Type B pancreatic cell (in vitro differentiated cells): ENCODE measurements around the gene FBXO48. TPM values are rescaled to one million over a fixed set of nuclear protein-coding genes. Genes with fewer than 3 reads are reported as not detected.

Source experiments
- DNase-seq: peaks from one replicate; pipeline ENCODE4 v3.0.0; 2021; ENCODE audit warnings: mixed read lengths; ENCODE audit not compliant: unreplicated experiment; ENCODE audit errors: extremely low spot score
- H3K27ac Mint-ChIP-seq: 2 replicates; pipeline ENCODE4 v1.8.0; 2021; ENCODE audit warnings: mild to moderate bottlenecking, mixed read lengths
- H3K27me3 Mint-ChIP-seq: 2 replicates; pipeline ENCODE4 v1.8.0; 2021; ENCODE audit warnings: mixed read lengths
- H3K36me3 Mint-ChIP-seq: 2 replicates; pipeline ENCODE4 v1.8.0; 2021; ENCODE audit warnings: mixed read lengths
- H3K4me1 Mint-ChIP-seq: one replicate; pipeline ENCODE4 v1.8.0; 2021; ENCODE audit warnings: mixed read lengths; ENCODE audit not compliant: unreplicated experiment
- H3K4me3 Mint-ChIP-seq: 2 replicates; pipeline ENCODE4 v1.8.0; 2021; ENCODE audit warnings: mild to moderate bottlenecking, mixed read lengths
- H3K9me3 Mint-ChIP-seq: 2 replicates; pipeline ENCODE4 v1.8.0; 2021; ENCODE audit warnings: mixed read lengths
- CTCF ChIP-seq: fragments of 200-600 bp; sonication (generic); conservative IDR thresholded peaks from 2 replicates; pipeline ENCODE4 v1.5.0; 2021; ENCODE audit warnings: antibody characterized with exemption, mild to moderate bottlenecking
- total RNA-seq: library from RNA; stranded (reverse); gene quantifications from 2 replicates; pipeline ENCODE4 v1.2.1, GENCODE V29; 2021; ENCODE audit warnings: low replicate concordance

Gene FBXO48
- total RNA-seq, 1 donor from 2014 or later, result 2.0 TPM

- Mint-ChIP-seq H3K9me3 (no peaks in the 10 kb centered on the region), H3K27me3 (no peaks in the 10 kb centered on the region), H3K4me1 (peaks cover 4% of the 10 kb centered on the region), H3K27ac (no peak overlapping the region), H3K36me3 (no peaks in the 10 kb centered on the region), H3K4me3 (no peak overlapping the region)
- TF ChIP-seq CTCF, result no peak
- no peak for DNase-seq
Measured at GRCh38 chr2:68506170-68506569, 39.1 kb upstream of the FBXO48 start.

- no peak overlapping the region for H3K4me3 Mint-ChIP-seq
- no peaks in the 10 kb centered on the region for H3K27me3 Mint-ChIP-seq
- no peaks in the 10 kb centered on the region for H3K9me3 Mint-ChIP-seq
- peaks cover 4% of the 10 kb centered on the region for H3K4me1 Mint-ChIP-seq
- no peak overlapping the region for H3K27ac Mint-ChIP-seq
- no peak for TF ChIP-seq CTCF
- no peaks in the 10 kb centered on the region for H3K36me3 Mint-ChIP-seq
- no peak for DNase-seq
Measured at GRCh38 chr2:68505603-68506159, 38.6 kb upstream of the FBXO48 start.

GRCh38 chr2:68501768-68502167, 34.7 kb upstream of the FBXO48 start:
- peaks cover 2% of the 10 kb centered on the region for H3K36me3 Mint-ChIP-seq
- peaks cover under 1% of the 10 kb centered on the region for H3K9me3 Mint-ChIP-seq
- TF ChIP-seq CTCF, result no peak
- no peak overlapping the region for H3K4me3 Mint-ChIP-seq
- no peak for DNase-seq
- peaks cover 4% of the 10 kb centered on the region for H3K4me1 Mint-ChIP-seq
- no peaks in the 10 kb centered on the region for H3K27me3 Mint-ChIP-seq
- H3K27ac Mint-ChIP-seq, result no peak overlapping the region

- H3K9me3 Mint-ChIP-seq, result peaks cover 5% of the 10 kb centered on the region
- peaks cover 4% of the 10 kb centered on the region for H3K4me1 Mint-ChIP-seq
- H3K27ac Mint-ChIP-seq, result no peak overlapping the region
- no peaks in the 10 kb centered on the region for H3K27me3 Mint-ChIP-seq
- DNase-seq, result no peak
- peaks cover 7% of the 10 kb centered on the region for H3K36me3 Mint-ChIP-seq
- TF ChIP-seq CTCF, result no peak
- no peak overlapping the region for H3K4me3 Mint-ChIP-seq
Measured at GRCh38 chr2:68500649-68501048, 33.6 kb upstream of the FBXO48 start.

GRCh38 chr2:68499133-68499532, 32.0 kb upstream of the FBXO48 start:
- H3K4me1 Mint-ChIP-seq, result peaks cover 4% of the 10 kb centered on the region
- H3K27me3 Mint-ChIP-seq, result no peaks in the 10 kb centered on the region
- peaks cover 10% of the 10 kb centered on the region for H3K36me3 Mint-ChIP-seq
- H3K4me3 Mint-ChIP-seq, result no peak overlapping the region
- TF ChIP-seq CTCF, result no peak
- no peak for DNase-seq
- peaks cover 11% of the 10 kb centered on the region for H3K9me3 Mint-ChIP-seq
- no peak overlapping the region for H3K27ac Mint-ChIP-seq

GRCh38 chr2:68491582-68491981, 24.5 kb upstream of the FBXO48 start:
- Mint-ChIP-seq H3K9me3 (peaks cover 8% of the 10 kb centered on the region), H3K36me3 (peaks cover 6% of the 10 kb centered on the region), H3K27ac (no peak overlapping the region), H3K27me3 (no peaks in the 10 kb centered on the region), H3K4me1 (peaks cover 4% of the 10 kb centered on the region), H3K4me3 (no peak overlapping the region)
- DNase-seq, result no peak
- TF ChIP-seq CTCF, result no peak
